Endothelial cell of umbilical vein (primary cell): Measurements from ENCODE around the gene MRC2.

Source experiments
- POLR2A ChIP-seq: IDR thresholded peaks from 2 replicates; pipeline ENCODE4 v1.6.1; 2012; ENCODE audit warnings: low read depth, mild to moderate bottlenecking, control low read depth, low read length
- TF ChIP-seq, protein P1 (sequence below), 2 donors: IDR thresholded peaks; 1 replicate in 1 of 2; 2 replicates in 1 of 2; pipeline ENCODE4 v1.5.1; 2011; ENCODE audit warnings: low read length in 2 of 2, mild to moderate bottlenecking in 2 of 2, moderate library complexity in 2 of 2, control low read depth in 1 of 2, inconsistent platforms in 1 of 2, low read depth in 1 of 2; ENCODE audit not compliant: insufficient read depth in 1 of 2; ENCODE audit errors: extremely low read depth in 1 of 2

DNA sequence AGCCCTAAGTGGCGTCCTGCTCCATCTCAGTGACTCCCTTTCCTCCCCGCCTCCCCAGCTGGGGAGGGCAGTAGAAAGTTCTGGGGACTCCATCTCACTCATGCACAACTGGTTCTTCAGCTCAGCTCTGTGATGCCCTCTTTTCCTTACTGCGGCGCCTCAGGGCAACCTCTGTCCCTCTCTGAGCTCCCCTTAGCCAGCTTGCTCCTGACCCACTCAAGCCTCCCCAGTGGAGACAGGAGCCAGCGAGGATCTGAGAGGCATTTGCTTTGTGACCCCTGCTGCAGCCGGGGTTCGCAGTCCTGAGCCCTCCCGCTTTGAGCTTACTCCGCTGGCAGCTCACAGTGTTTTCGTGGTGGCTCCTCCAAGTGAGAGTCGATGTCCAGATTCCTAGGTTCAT, 6.2 kb upstream of the MRC2 start:
- no peak for TF ChIP-seq POLR2A
- TF ChIP-seq, protein P1, sequence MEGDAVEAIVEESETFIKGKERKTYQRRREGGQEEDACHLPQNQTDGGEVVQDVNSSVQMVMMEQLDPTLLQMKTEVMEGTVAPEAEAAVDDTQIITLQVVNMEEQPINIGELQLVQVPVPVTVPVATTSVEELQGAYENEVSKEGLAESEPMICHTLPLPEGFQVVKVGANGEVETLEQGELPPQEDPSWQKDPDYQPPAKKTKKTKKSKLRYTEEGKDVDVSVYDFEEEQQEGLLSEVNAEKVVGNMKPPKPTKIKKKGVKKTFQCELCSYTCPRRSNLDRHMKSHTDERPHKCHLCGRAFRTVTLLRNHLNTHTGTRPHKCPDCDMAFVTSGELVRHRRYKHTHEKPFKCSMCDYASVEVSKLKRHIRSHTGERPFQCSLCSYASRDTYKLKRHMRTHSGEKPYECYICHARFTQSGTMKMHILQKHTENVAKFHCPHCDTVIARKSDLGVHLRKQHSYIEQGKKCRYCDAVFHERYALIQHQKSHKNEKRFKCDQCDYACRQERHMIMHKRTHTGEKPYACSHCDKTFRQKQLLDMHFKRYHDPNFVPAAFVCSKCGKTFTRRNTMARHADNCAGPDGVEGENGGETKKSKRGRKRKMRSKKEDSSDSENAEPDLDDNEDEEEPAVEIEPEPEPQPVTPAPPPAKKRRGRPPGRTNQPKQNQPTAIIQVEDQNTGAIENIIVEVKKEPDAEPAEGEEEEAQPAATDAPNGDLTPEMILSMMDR (IDR thresholded peaks at IDR 0.05; ENCODE audit: extremely low read depth in 1 of 2, insufficient read depth in 1 of 2, low read depth in 1 of 2, low read length in 2 of 2) = no peak
